Measurements from ENCODE around the gene LRP5.
"Not testable (repeated sequence)": the region's sequence is repeated elsewhere in the genome, so short reads cannot be mapped to it uniquely, and the experiment has no call there.

The LRP5 gene

DNA sequence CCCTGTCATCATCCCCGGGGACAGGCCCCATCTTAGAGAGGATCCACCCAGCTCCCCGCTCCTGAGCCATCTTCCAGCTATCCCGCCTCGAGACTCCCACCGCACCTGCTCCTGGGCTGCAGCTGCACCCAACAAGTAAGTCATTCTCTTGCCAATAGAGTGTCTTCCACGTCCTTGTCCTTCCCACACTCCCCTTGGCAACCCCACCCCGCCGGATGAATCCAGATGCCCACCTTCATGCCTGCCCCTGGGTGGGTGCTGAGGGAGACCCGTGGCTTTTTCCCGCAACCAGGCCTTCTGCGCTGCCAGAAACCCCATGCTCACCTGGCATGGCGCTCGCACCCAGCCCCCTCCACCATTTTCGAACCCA is 29.5 kb upstream of the LRP5 start:
- DNase-seq: no peak

DNA sequence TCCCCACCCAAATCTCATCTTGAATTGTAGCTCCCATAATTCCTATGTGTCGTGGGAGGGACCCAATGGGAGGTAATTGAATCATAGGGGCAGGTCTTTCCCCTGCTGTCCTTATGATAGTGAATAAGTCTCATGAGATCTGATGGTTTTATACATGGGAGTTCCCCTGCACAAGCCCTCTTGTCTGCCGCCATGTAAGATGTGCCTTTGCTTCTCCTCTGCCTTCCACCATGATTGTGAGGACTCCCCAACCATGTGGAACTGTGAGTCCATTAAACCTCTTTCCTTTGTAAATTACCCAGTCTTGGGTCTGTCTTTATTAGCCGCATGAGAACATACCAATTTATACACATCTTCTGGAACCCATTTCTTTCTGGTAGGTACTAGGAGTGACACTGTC is 27.8 kb upstream of the LRP5 start:
- DNase-seq: not testable (repeated sequence)

DNA sequence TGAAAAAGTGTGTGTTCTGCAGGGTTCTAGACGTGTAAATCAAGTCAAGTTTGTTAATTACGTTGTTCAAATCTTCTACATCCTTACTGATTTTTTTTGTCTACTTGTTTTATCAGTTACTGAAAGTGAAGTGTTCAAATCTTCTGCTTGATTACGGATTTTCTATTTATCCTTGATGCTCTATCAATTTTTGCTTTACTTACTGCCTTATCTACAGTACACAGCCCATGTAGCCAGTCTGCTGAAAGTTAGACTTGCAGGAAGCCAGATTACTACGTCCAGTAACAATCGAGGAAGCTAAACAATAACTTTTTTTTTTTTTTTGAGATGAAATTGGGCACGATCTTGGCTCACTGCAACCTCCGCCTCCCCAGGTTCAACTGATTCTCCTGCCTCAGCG is 25.0 kb upstream of the LRP5 start:
- no peak for DNase-seq

DNA sequence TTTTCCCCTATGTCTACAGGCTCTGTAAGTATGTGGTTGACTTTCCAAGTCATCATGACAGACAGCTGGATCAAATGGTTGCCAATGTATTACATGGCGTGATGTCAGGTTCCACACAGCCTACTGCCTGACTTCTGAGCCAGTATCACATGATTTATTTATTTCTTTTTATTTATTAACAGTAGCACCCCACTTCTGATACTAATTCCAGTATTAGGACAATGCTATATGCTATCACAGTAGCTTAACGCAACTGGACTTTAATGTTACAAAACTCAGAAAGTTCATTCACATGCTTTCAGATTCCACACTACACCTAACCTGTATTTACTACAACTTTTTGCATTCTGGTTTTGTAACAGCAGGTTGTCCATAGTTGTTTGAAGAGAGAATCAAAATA is 22.9 kb upstream of the LRP5 start:
- no peak for DNase-seq

DNA sequence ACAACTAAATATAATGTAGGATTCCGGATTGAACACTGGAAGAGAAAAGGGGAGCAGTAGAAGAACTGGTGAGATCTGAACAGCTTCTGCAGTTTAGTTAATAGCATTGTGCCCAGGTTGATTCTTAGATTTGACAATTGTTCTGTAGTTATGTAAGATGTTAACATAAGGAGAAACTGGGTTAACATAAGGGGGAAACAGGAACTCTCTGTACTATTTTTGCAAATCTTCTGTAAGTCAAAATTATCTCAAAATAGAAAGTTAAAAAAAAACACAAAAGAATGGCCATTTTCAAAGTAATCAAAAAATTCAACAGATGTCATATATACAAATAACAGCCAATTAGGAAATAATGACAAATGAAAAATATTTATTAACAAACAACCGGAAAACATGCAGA is 18.7 kb upstream of the LRP5 start:
- DNase-seq: no peak

DNA sequence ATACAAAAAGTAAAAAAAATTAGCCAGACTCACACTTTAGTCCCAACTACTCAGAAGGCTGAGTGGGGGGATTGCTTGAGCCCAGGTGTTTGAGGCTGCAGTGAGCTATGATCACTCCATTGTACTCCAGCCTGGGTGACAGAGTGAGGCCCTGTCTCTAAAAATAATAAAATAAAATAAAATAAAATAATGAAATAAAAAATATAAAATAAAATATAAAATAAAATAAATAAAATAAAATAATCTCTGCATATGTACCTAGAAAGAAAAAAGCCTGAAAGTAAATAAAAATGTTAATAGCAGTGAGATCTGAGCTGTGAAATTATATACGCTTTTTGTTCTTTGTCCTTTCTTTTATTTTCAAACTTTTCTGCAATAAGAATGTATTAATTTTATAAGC is 17.1 kb upstream of the LRP5 start:
- DNase-seq: no peak

DNA sequence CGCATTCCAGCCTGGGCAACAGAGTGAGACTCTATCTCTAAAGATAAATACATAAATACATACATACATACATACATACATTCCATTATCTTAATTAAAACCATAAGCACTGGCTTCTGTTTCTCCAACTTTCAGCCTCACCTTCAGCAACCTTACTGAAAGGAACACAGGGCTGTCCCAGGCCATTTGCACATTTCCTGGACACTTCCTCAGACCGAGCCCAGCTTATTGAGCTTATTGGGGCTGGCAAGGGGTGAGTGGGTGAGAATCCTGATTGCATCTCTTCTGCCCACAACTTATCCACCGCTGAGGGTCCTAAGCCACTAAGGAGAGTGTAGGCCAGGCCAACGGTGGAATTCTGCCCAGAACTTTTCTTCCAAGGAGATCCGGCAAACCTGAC is 16.5 kb upstream of the LRP5 start:
- no peak for DNase-seq

DNA sequence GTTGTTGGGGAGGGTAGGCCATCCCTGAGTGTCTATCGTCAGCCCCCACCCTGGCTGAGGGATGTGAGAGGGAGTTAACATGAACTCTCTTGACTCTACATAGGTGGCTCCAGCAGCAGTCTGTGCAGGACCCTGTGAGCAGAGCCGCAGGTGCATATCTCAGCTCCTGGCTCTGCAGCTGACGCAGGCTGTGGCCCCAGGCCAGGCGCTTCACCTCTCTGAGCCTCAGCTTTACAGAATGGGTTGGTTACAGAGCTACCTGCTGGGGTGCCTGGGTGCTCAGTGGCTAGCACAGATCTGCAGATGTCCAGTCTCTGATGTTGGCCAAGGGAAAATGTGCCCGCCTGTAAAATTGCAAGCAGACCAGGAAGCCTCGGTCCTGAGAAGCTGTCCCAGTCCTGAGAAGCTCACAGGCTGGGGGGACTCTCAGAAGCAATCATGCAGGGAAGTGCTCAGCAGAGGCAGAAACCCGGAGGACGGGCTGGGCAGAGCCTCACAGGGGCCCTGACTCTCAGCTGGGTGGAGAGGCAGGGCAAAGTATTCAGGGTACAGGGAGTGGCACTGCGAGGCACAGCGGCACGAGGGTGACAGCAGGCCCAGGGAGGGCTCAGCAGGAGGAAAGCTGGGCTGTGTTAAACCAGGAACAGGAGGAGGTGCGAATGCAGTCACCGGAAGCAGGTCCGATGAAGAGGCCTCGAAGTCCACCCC is 15.9 kb upstream of the LRP5 start:
- DNase-seq: no peak

DNA sequence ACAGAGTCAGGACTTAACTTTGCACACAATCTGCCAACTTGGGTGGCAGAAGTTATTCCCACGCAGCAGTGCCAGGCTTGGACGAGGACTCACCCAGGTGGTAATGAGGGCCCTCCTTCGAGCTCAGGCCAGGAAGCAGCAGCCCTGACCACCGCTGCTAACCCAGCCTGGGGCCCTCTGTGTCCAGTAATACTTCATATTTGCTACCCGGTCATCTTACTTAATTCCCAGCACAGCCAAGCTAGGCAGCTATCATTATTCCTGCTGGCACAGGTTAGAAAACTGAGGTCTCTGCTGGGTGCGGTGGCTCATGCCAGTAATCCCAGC is 15.4 kb upstream of the LRP5 start:
- DNase-seq: no peak

DNA sequence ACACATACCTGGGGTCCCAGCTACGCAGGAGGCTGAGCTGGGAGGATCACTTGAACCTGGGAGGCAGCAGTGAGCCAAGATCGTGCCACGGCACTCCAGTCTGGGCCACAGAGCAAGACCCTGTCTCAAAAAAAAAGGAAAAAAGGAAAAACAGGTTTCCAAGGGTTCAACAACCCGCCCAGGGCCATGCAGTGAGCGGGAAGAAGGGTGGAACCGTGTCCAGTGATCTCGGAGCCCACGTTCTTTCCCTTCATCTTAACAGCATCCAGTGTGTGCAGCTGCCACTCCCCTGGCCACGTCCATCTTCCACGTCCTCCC is 14.9 kb upstream of the LRP5 start:
- DNase-seq: no peak

DNA sequence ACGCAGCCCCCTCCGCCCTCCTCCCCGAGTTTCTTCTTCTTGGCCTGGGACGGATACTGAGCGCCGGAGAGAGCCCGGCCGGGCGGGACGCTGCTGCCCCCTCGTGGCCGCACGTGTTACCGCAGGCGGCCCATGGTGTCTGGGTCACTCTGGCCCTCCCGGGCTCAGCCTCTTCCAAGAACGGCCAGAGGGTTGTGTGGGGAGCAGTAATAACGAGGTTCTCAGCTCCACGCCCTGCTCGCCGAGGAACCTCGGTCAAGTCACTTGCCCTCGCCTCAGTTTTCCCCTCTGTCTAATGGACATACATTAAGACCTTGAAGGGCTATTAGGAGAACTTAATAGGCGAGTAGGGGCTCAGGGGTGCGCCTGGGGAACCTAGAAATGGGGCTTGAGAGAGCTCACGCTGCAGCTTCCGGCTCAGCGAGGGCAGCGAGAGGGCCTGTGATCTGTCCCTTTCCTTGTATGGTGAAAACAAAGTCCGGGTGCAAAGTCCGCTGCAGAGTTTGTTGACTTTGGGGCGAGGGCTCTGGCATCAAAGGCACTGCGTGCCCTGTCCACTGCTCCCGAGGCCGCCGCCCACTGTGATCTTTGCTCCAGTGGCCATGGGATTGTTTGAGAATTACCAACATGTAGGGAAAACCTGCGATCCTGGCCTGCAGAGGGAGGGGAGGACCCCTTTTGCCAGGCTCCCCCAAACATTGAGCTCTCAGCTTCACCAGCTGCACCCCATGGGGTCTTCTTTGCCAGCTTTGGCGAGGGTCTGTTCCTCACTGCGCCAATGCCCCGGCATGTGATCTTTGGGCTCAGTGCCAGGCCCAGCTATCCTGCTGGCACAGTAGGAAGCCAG is 14.4 kb upstream of the LRP5 start:
- DNase-seq: no peak

DNA sequence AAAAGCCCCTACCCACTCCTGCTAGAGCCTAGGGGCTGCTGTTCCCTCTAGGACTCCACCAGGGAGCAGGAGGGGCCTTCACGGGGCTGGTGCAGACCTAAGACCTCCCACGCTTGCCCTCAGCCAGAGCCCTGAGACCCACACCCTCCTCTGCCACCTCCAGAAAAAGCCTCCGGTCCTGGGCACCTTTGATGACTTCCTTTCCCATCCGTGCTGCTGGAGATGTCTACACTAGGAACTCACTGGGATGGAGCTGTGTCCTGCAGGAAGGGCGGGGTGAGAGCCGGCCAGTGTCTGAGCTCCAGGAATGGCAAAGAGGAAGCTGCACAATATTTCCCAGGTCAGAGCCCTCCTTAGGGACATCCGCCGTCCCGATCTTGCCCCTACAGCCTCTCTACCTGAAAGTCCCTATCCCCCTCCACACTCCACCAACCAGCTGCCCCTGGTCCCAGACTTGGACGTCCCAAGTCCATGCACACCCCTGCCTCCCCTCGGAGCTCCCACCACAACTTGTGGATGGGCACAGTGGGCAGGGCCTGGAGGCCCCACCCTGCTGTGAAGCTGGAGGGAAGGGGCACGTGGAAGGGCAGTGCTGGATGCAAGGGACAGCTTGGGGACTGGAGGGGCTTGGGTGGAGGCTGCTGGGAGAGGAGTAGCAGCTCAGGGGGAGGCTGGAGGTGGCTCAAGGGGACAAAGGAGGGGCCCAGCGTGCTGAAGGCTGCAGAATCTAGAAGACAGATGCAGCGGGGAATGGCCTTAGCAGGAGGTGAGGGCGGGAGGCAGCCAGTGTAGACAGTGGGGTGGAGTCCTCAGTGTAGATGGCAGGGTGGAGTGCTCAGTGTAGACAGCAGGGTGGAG is 13.5 kb upstream of the LRP5 start:
- DNase-seq: no peak

DNA sequence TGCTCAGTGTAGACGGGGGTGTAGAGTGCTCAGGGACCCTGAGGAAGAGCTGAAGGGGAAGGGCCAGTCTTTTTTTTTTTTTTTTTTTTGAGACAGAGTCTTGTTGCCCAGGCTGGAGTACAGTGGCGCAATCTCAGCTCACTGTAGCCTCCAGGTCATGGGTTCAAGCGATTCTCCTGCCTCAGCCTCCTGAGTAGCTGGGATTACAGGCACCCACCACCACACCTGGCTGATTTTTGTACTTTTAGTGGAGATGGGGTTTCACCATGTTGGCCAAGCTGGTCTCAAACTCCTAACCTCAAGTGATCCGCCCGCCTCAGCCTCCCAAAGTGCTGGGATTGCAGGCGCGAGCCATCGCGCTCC is 12.9 kb upstream of the LRP5 start:
- not testable (repeated sequence) for DNase-seq

DNA sequence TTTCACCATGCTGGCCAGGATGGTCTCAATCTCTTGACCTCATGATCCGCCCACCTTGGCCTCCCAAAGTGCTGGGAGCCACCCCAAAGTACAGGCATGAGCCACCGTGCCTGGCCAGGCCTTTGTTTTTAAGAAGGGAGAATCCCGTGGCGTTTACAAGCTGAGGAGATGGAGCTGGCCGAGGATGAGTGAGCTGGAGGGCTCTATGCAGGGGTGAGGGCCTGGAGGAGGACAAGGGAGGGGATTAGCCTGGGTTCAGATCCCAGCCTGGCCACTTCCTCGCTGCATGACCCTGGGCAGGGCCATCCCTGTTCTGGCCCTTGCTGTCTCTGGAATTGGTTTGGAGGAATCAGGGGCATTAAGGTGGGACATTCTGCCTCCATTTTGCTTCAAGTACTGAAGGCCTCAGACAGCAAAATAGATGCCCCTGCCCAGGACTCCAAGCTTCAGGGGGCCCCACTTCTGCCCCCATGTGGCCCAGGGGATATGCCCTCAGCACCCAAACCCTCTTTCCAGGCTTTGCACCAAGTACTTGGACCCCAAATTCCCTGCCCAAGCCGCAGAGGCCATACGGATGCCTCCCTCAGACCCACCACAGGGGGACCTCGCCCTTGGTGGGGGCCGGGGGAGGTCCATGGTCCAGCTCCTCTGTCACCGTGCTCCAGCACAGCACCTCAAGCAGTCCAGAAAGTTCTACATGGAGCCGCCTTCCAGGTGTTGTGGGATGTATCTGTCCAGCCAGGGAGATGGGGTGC is 12.1 kb upstream of the LRP5 start:
- DNase-seq: no peak

DNA sequence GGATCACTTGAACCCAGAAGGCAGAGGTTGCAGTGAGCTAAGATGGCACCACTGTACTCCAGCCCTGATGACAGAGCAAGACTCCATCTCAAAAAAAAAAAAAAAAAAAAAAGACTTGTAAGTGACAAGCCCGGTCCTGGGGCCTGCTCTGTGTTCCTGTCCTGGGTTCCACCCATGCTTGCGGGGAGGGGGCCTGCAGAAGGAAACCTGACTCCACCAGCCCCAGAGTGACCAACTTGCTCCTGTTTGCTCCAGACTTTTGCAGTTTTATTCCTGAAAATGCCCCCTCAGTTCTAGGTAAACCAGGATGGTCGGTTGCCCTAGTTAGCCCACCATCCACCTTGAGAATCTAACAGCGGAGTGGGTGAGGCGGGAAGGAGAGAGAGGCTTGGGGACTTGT is 10.1 kb upstream of the LRP5 start:
- no peak for DNase-seq

DNA sequence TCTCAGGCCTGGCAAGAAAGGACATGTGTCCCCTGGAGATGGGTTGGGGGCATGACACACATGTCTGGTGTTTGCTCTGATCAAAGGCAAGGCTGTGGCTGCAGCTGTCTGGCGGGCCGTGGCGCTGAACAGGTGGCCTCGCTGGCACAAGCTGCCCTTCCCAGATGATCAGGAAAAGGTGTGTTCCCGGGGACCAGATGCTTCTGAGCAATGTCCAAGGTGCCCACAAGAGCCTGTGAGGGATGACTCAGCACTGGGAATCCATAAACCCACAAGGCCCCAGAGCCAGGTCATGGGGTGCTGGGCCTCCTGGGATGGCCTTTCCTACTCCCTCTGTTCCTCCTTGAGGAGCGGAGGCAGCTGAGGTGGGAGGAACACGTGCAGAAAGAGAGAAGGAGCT is 9.7 kb upstream of the LRP5 start:
- no peak for DNase-seq

DNA sequence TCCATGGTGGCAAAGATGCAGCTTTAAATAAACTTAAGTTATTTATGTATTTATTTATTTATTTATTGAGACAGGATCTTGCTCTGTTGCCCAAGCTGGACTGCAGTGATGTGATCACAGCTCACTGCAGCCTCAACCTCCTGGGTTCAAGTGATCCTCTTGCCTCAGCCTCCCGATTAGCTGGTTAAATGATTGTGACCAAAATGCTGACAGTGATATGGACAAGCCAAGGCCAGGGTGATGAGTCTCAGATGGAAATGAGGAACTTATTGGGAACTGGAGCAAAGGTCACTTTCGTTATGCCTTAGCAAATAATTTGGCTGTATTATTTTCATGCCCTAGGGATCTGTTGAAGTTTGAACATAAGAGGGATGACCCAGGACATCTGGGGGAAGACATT is 9.3 kb upstream of the LRP5 start:
- no peak for DNase-seq

DNA sequence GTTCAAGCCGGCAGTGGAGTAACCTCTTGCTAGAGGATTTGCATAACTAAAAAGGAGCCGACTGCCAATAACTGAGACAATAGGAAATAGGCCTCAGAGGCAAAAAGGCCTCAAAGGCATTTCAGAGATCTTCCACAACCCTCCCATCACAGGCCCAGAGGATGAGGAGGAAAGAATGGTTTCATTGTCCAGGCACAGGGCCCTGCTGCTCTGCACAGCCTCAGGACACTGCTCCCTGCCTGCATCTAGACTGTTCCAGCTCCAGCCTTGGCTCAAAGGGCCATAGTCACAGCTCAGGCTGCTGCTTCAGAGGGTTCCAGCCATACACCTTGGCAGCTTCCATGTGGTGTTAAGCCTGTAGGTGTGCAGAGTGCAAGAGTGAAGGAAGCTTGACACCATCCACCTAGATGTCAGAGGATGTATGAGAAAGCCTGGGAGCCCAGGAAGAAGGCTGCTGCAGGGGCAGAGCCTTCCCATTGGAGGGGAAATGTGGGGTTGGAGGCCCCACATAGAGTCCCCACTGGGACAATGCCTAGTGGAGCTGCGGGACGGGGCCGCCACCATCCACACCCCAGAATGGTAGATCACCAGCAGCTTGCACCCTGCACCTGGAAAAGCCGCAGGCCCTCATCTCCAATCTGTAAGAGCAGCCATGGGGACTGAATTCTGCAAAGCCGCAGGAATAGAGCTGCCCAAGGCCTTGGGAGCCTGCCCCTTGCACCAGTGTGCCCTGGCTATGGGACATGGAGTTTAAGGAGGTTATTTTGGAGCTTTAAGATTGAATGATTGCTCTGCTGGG is 8.2 kb upstream of the LRP5 start:
- no peak for DNase-seq

DNA sequence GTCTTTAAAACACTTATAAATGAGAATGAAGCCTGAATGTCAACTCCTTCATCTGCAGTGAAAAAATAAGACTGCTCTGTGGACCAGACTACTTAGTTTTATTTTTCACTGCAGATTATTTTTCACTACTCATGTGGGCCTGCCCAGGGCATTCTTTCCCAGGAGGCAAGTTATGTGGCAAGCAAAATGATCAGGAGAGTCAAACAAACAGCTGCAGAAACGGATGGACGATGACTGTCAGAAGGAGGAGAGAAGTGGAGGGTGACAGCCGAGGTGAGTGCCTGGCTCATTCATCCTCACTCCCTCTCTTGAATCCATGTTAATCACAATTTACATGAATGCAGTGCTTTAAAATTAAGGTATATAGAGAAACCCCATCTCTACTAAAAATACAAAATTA is 5.8 kb upstream of the LRP5 start:
- no peak for DNase-seq

DNA sequence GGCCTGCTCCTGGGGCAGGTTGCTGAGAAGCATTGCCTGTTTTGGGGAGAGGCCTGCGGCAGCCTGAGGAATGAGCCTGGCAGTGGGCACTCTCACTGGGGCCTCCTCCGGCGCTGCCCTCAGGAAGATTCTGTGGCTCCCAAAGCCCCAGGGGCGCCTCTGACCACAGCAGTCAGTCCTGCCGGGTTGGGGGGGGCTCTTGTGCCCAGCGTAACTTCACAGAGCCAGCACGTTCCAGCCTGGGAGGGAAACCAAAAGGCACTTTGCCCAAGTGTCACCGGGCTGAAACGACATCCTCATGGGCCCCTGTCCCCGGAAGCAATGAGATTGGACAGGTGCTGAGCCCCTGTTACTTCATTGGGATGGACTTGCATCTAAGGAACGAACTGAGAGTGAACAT is 4.3 kb upstream of the LRP5 start:
- no peak for DNase-seq

DNA sequence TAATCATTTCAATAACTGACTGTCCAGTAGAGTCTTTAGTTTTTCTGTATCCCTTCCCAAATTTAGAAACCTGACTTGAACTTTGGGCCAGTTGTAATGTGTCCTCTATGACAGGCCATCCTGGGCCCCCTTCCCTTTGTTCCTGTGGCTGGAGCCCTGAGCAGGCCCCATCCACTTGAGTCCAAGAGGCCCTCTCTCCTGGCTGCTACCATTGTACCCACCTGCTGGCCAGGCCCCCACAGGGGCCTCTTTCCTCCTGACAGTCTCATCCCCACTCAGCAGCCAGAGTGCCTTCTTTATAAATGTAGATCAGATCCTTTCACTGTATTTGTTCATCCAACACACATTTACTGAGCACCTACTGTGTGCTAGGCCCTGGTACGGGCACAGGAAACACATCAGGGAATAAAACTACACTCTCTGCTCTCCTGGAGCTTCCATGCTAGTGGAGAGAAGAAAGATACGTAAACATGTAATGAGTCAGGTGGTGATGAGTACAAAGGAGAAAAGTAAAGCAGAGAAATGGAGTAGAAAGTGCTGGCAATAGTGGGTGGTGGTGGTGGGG is 2.7 kb upstream of the LRP5 start:
- no peak for DNase-seq

All from cortex of kidney (tissue), 1 donor.